Measurements from ENCODE around the gene ZNF100.

Gene ZNF100

GRCh38 chr19:21698215-21698614 is 69.2 kb downstream of the ZNF100 start:
- no peak for DNase-seq (ENCODE audit: low spot score)
- in situ Hi-C loops (cut with MboI; ENCODE audit: low pct_unique_long_range_greater_than_20kb, low sequenced_read_pairs, unreplicated experiment), result no loop called here
- TF ChIP-seq CTCF (IDR thresholded peaks at IDR 0.05; ENCODE audit: extremely low read depth, insufficient read depth, missing control alignments), result peak; percentile 43

GRCh38 chr19:21697698-21698097 is 69.7 kb downstream of the ZNF100 start:
- no peak for TF ChIP-seq CTCF (IDR thresholded peaks at IDR 0.05; ENCODE audit: extremely low read depth, insufficient read depth, missing control alignments)
- in situ Hi-C loops (cut with MboI; ENCODE audit: low pct_unique_long_range_greater_than_20kb, low sequenced_read_pairs, unreplicated experiment), result no loop called here

GRCh38 chr19:21694171-21694906 is 73.0 kb downstream of the ZNF100 start:
- in situ Hi-C loops (cut with MboI; ENCODE audit: low pct_unique_long_range_greater_than_20kb, low sequenced_read_pairs, unreplicated experiment), result no loop called here
- no peak for TF ChIP-seq CTCF (IDR thresholded peaks at IDR 0.05; ENCODE audit: extremely low read depth, insufficient read depth, missing control alignments)
- DNase-seq (ENCODE audit: low spot score), result no peak

More at GRCh38 chr19:21697698-21698097, 69.7 kb downstream of the ZNF100 start:
- DNase-seq (ENCODE audit: low spot score), result no peak

GRCh38 chr19:21693399-21693798 is 74.0 kb downstream of the ZNF100 start:
- TF ChIP-seq CTCF (IDR thresholded peaks at IDR 0.05; ENCODE audit: extremely low read depth, insufficient read depth, missing control alignments), result no peak
- in situ Hi-C loops (cut with MboI; ENCODE audit: low pct_unique_long_range_greater_than_20kb, low sequenced_read_pairs, unreplicated experiment), result no loop called here
- DNase-seq (ENCODE audit: low spot score), result no peak

GRCh38 chr19:21691661-21692060 is 75.7 kb downstream of the ZNF100 start:
- DNase-seq (ENCODE audit: low spot score), result no peak
- TF ChIP-seq CTCF (IDR thresholded peaks at IDR 0.05; ENCODE audit: extremely low read depth, insufficient read depth, missing control alignments), result no peak
- in situ Hi-C loops (cut with MboI; ENCODE audit: low pct_unique_long_range_greater_than_20kb, low sequenced_read_pairs, unreplicated experiment), result no loop called here

- TF ChIP-seq CTCF (IDR thresholded peaks at IDR 0.05; ENCODE audit: extremely low read depth, insufficient read depth, missing control alignments), result no peak
- DNase-seq (ENCODE audit: low spot score), result no peak
- in situ Hi-C loops (cut with MboI; ENCODE audit: low pct_unique_long_range_greater_than_20kb, low sequenced_read_pairs, unreplicated experiment), result no loop called here
These were observed 78.9 kb downstream of the ZNF100 start for GRCh38 chr19:21688464-21688863.
